ENCODE data around the gene GATAD2A. TPM values are rescaled to one million over a fixed set of nuclear protein-coding genes. Genes with fewer than 3 reads are reported as not detected.

Gene GATAD2A
- total RNA-seq, 1 donor = 44.5 TPM

DNA sequence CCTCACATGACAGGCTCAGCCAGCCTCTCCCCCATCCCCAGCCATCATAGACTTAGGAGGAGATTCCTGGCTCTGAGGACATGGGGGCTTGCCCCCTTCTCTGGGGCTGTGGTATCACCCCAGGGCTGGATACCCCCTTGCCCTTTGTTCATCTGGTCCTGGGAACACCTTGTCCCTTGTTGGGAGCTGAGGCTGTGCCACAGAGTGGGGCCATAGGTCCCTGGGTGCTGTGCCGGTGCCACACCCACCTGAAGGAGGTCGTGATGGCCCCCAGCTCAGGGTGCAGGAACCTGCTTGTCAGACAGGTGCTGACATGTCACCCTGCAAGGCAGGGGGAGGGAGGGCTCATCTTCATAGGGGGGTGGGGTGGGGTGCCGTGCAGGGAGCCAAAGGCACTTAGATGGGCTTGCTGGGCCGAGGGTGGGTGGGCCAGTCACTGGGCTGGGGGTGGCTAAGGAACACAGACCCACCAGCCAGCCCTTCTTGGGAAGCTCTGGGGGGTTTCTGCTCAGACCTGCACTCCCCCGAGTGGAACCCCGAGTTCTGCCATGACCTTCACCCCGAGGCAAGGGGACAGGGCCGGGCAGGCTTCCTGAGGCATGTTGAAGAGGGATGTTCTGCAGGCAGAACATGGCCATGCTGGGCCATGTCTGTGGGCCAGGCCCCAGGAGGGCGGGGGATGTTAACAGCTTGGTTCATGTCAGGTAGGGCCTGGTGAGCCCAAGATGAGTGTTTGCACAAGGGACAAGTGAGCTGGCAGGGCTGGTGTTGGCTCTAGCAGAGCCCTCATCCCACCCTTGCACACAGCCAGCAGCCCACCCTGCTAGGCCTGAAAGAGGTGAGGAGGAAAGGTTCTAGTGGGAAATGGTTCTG, 81.8 kb downstream of the GATAD2A start:
- DNase-seq (ENCODE audit: low read depth) = no peak
- no peak overlapping the region for H3K4me3 ChIP-seq (ENCODE audit: low read depth, low read length)
- TF ChIP-seq, protein P1, sequence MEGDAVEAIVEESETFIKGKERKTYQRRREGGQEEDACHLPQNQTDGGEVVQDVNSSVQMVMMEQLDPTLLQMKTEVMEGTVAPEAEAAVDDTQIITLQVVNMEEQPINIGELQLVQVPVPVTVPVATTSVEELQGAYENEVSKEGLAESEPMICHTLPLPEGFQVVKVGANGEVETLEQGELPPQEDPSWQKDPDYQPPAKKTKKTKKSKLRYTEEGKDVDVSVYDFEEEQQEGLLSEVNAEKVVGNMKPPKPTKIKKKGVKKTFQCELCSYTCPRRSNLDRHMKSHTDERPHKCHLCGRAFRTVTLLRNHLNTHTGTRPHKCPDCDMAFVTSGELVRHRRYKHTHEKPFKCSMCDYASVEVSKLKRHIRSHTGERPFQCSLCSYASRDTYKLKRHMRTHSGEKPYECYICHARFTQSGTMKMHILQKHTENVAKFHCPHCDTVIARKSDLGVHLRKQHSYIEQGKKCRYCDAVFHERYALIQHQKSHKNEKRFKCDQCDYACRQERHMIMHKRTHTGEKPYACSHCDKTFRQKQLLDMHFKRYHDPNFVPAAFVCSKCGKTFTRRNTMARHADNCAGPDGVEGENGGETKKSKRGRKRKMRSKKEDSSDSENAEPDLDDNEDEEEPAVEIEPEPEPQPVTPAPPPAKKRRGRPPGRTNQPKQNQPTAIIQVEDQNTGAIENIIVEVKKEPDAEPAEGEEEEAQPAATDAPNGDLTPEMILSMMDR (IDR thresholded peaks at IDR 0.05; ENCODE audit: insufficient read depth, low read depth, low read length) = no peak

- TF ChIP-seq, protein P1 (IDR thresholded peaks at IDR 0.05; ENCODE audit: insufficient read depth, low read depth, low read length) = no peak
- DNase-seq (ENCODE audit: low read depth) = peak; percentile 49
- no peak overlapping the region for H3K4me3 ChIP-seq (ENCODE audit: low read depth, low read length)
Observed at GRCh38 chr19:19487950-19488874, 82.7 kb downstream of the GATAD2A start.

DNA sequence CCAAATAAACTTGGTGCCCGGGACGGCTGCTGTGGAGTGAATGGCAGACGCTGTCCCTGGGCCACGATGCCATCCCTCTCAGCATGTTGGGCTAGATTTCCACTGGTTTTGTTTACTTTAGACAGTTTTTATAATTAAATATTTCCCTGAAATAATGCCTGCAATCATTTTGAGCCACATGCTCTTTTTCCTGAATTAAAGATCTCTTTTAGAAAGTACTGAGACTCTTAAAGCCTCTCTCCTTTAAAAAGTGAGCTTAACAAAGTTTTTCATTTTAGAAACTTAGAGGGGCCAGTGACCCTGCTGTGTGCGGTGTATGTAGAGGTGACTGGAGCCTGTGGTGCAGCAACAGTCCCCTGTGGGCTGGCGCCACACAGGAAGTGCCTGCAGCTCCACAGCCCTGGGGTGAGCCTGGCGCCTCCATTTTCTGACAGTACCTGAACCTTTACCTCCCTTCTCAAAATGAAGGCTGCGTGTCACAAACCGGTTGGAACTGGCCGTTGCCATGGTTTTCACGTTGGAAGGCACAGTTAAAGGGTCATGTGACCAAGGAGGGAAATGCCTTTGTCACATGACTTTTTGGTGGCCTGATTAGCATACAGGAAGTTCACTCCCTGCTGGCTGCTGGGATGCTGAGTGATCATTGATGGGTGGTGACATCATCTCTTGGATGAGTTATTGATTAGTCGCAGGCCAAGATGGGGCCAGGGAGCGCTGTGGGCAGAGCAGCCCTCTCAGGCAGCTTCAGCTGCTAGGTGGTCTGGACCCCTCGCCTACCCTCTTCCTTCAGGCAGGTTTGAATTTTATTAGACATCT, 83.6 kb downstream of the GATAD2A start:
- TF ChIP-seq, protein P1 (IDR thresholded peaks at IDR 0.05; ENCODE audit: insufficient read depth, low read depth, low read length) = no peak
- no peak overlapping the region for H3K4me3 ChIP-seq (ENCODE audit: low read depth, low read length)
- peak; percentile 81 for DNase-seq (ENCODE audit: low read depth)

DNA sequence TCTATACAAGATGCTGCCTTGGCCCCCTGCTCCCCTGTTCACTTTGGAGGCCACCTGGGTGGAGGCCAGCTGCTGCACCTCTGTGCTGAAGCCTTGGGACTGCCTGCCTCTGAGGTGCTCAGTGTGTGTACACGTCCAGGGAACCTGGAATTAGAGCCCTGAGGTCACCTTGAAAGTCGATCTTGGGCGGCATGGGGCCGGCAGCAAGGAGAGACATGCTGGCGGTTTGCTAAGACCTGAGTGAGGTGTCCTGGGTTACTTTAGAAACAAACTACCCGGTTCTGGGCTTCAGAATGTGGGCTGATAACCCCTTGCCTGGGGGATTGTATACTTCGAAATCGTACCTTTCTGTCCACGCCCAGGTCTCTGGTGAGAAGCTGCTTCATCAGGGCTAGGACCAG, 84.3 kb downstream of the GATAD2A start:
- no peak for DNase-seq (ENCODE audit: low read depth)
- no peak overlapping the region for H3K4me3 ChIP-seq (ENCODE audit: low read depth, low read length)

GRCh38 chr19:19490214-19490968, 84.9 kb downstream of the GATAD2A start:
- DNase-seq (ENCODE audit: low read depth) = peak; percentile 83
- no peak overlapping the region for H3K4me3 ChIP-seq (ENCODE audit: low read depth, low read length)
- TF ChIP-seq, protein P1 (IDR thresholded peaks at IDR 0.05; ENCODE audit: insufficient read depth, low read depth, low read length) = peak; percentile 78

More for the DNA sequence above, 84.3 kb downstream of the GATAD2A start:
- TF ChIP-seq, protein P1 (IDR thresholded peaks at IDR 0.05; ENCODE audit: insufficient read depth, low read depth, low read length) = no peak

All from fibroblast of villous mesenchyme (primary cell).